OCI-LY7 (cell line): ENCODE measurements around the gene WDR83. TPM values are rescaled to one million over a fixed set of nuclear protein-coding genes. Genes with fewer than 3 reads are reported as not detected.

Experiments used
- BruUV-seq: library from RNA; stranded (reverse); fragments of 400-500 nt; replicated peaks from 2 replicates; lab custom pipeline; 2021; lab: Mats Ljungman, UMichigan
- CTCF ChIA-PET: fragments of 300-600 bp; sonication (Branson Sonifier 250); formaldehyde crosslinking; loops from one replicate; lab custom pipeline; 2022; ENCODE audit warnings: antibody characterized with exemption; ENCODE audit not compliant: unreplicated experiment; lab: Charles Lee
- POLR2A ChIA-PET: fragments of 300-600 bp; sonication (Branson Sonifier 250); formaldehyde crosslinking; loops from one replicate; lab custom pipeline; 2022; ENCODE audit warnings: antibody characterized with exemption; lab: Charles Lee
- DNase-seq: peaks from one replicate; pipeline ENCODE4 v3.0.0-alpha.2; 2015; ENCODE audit warnings: low spot score
- H2AFZ ChIP-seq: fragments of 200-600 bp; sonication (generic), shearing (Covaris generic); 2 replicates; pipeline ENCODE4 v1.6.1; 2014; ENCODE audit warnings: mild to moderate bottlenecking, antibody characterized with exemption, low read length, moderate library complexity
- H3K27ac ChIP-seq: fragments of 200-600 bp; sonication (generic); 2 replicates; pipeline ENCODE4 v1.5.1; 2014; ENCODE audit warnings: mixed run types, low read depth, mild to moderate bottlenecking, moderate library complexity, low read length, inconsistent platforms; ENCODE audit not compliant: poor library complexity, severe bottlenecking
- H3K36me3 ChIP-seq: fragments of 200-600 bp; sonication (generic); 2 replicates; pipeline ENCODE4 v1.6.1; 2014; ENCODE audit warnings: mild to moderate bottlenecking, antibody characterized with exemption, low read length, moderate library complexity, mixed read lengths; ENCODE audit not compliant: insufficient read depth
- H3K4me1 ChIP-seq: fragments of 200-600 bp; sonication (generic); 2 replicates; pipeline ENCODE4 v1.5.1; 2014; ENCODE audit warnings: mild to moderate bottlenecking, low read length; ENCODE audit not compliant: insufficient read depth, poor library complexity, severe bottlenecking
- H3K4me2 ChIP-seq: fragments of 200-600 bp; sonication (generic); 2 replicates; pipeline ENCODE4 v1.6.1; 2014; ENCODE audit warnings: mild to moderate bottlenecking, low read length
- H3K4me3 ChIP-seq: fragments of 200-600 bp; sonication (generic); 2 replicates; pipeline ENCODE4 v1.5.1; 2014; ENCODE audit warnings: mild to moderate bottlenecking, low read depth, low read length; ENCODE audit not compliant: poor library complexity, severe bottlenecking
- H3K79me2 ChIP-seq: fragments of 200-600 bp; sonication (generic); 2 replicates; pipeline ENCODE4 v1.6.1; 2016; ENCODE audit warnings: low read depth, mild to moderate bottlenecking, low read length, moderate library complexity, mixed read lengths; ENCODE audit not compliant: insufficient read depth
- H3K9me2 ChIP-seq: fragments of 200-600 bp; sonication (generic); 2 replicates; pipeline ENCODE4 v1.6.1; 2016; ENCODE audit warnings: mild to moderate bottlenecking, low read length, mixed read lengths; ENCODE audit not compliant: insufficient read depth
- H3K9me3 ChIP-seq: fragments of 200-600 bp; sonication (generic); 2 replicates; pipeline ENCODE4 v1.6.1; 2014; ENCODE audit warnings: mild to moderate bottlenecking, mixed run types, low read length, mixed read lengths
- H4K20me1 ChIP-seq: fragments of 200-600 bp; sonication (generic); 2 replicates; pipeline ENCODE4 v1.6.1; 2014; ENCODE audit warnings: mild to moderate bottlenecking, antibody characterized with exemption, low read length, moderate library complexity, mixed read lengths; ENCODE audit not compliant: insufficient read depth
- EZH2phosphoT487 ChIP-seq: fragments of 200-600 bp; sonication (generic); IDR thresholded peaks from 2 replicates; pipeline ENCODE4 v1.6.1; 2018; ENCODE audit warnings: low read depth, borderline replicate concordance, mild to moderate bottlenecking, mixed run types, antibody characterized with exemption, low read length, moderate library complexity, mixed read lengths
- intact Hi-C: fragments of 100-400 bp; cut with micrococcal nuclease; formaldehyde crosslinking; loops from one replicate; pipeline ENCODE4 v1.10.0; 2022; ENCODE audit not compliant: unreplicated experiment
- total RNA-seq, 2 experiments: library from RNA; depleted of rRNA in 1 of 2; stranded (reverse); fragments of >200 nt in 1 of 2; shearing (Covaris generic) in 1 of 2; gene quantifications; 2 replicates each; pipeline ENCODE4 v1.2.3, GENCODE V29; 2014 to 2022
- TF ChIP-seq, protein P1 (sequence below): fragments of 200-600 bp; sonication (generic); conservative IDR thresholded peaks from 2 replicates; pipeline ENCODE4 v1.5.1; 2014; ENCODE audit warnings: mild to moderate bottlenecking, antibody characterized with exemption, low read length, moderate library complexity, mixed read lengths

WDR83 gene
- total RNA-seq, 2 experiments from 2014 or later: 15.9 to 17.0 TPM

DNA sequence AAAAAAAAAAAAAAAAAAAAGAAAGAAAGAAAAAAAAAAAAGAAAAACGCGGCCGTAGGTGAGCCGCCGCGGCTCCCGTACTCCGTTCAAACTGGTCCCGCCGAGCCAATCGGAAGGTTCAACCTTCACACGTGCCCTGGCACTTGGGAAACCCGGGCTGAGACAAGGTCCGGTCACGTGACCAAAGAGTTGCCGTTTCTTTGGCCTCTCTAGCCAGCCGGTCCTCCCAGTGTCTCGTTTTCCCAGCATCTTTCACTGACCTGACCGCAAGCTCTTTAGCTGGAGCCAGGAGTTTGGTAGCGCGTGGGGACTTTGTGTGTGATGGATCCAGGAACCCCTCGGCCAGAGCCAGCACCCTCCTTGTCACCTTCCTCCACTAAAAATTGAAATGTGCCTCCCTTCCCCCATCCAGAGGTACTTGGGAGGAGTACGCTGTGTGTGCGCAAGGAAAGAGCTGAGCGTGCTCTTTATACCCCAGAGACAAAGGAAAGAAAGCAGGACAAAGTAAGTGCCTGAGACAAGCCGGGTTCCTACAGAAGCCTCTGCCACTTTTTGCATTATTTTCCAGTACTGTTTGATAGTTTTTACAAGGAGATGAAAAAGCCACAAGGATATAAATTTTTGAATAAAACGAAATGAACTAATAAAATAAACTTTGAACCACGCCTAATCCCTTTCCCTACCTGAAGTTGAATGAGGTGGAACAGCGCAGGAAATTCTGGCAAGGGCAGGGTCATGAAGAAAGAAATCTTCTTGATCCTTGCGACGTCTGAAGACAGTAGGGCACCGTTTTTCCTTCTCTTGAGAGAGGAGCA, 56.2 kb downstream of the WDR83 start:
- peak overlapping the region; percentile 31; the same call in 1 of the 2 replicates for H2AFZ ChIP-seq
- no peaks in the 10 kb centered on the region for H3K9me3 ChIP-seq
- ChIA-PET POLR2A (interaction anchor here (0.6 to 3.6 kb wide), 7 partner anchors 10 to 157 kb away, joined by 3 to 32 read pairs (median 4); partner anchors contain the start of genes GET3, MAN2B1, TRIR and WDR83), CTCF (interaction anchor here (1.1 to 1.8 kb wide), 2 partner anchors 11 to 13 kb away, joined by 4 to 14 read pairs; partner anchors contain the start of gene TRIR)
- TF ChIP-seq, protein P1, sequence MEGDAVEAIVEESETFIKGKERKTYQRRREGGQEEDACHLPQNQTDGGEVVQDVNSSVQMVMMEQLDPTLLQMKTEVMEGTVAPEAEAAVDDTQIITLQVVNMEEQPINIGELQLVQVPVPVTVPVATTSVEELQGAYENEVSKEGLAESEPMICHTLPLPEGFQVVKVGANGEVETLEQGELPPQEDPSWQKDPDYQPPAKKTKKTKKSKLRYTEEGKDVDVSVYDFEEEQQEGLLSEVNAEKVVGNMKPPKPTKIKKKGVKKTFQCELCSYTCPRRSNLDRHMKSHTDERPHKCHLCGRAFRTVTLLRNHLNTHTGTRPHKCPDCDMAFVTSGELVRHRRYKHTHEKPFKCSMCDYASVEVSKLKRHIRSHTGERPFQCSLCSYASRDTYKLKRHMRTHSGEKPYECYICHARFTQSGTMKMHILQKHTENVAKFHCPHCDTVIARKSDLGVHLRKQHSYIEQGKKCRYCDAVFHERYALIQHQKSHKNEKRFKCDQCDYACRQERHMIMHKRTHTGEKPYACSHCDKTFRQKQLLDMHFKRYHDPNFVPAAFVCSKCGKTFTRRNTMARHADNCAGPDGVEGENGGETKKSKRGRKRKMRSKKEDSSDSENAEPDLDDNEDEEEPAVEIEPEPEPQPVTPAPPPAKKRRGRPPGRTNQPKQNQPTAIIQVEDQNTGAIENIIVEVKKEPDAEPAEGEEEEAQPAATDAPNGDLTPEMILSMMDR: no peak
- TF ChIP-seq EZH2phosphoT487: no peak
- H4K20me1 ChIP-seq: peaks cover 13% of the 10 kb centered on the region; the same call in 1 of the 2 replicates
- intact Hi-C loops: loop anchor here (1.0 to 5.0 kb wide), 2 partner anchors 41 to 70 kb away; partner anchors contain the start of genes DHPS and JUNB
- H3K4me2 ChIP-seq: peak overlapping the region; percentile 97
- H3K4me1 ChIP-seq: peaks cover 26% of the 10 kb centered on the region
- peak overlapping the region; percentile 82 for H3K4me3 ChIP-seq
- H3K36me3 ChIP-seq: peaks cover 55% of the 10 kb centered on the region
- peak; percentile 100 for DNase-seq
- no peaks in the 10 kb centered on the region for H3K9me2 ChIP-seq
- H3K27ac ChIP-seq: peak overlapping the region; percentile 74
- TSS peak; percentile 99 for BruUV-seq
- H3K79me2 ChIP-seq: peaks cover 60% of the 10 kb centered on the region

GRCh38 chr19:12723381-12723640, 56.7 kb downstream of the WDR83 start:
- CTCF ChIA-PET: interaction anchor here (1.8 kb wide), 1 partner anchor 10 kb away, joined by 14 read pairs; the partner anchor contains the start of gene TRIR

More at GRCh38 chr19:12723381-12723640, 56.7 kb downstream of the WDR83 start:
- Histone ChIP-seq H3K4me1 (peaks cover 26% of the 10 kb centered on the region), H3K79me2 (peaks cover 54% of the 10 kb centered on the region), H3K27ac (peak overlapping the region; percentile 74), H3K9me2 (no peaks in the 10 kb centered on the region), H3K9me3 (no peaks in the 10 kb centered on the region), H2AFZ (peak overlapping the region; percentile 31; the same call in 1 of the 2 replicates), H4K20me1 (peaks cover 13% of the 10 kb centered on the region; the same call in 1 of the 2 replicates), H3K4me2 (peak overlapping the region; percentile 84), H3K4me3 (peak overlapping the region; percentile 82), H3K36me3 (peaks cover 55% of the 10 kb centered on the region)
- BruUV-seq: no TSS peak
- peak; percentile 38 for DNase-seq
- TF ChIP-seq, protein P1: no peak
- no peak for TF ChIP-seq EZH2phosphoT487
- POLR2A ChIA-PET: interaction anchor here (0.6 to 3.6 kb wide), 7 partner anchors 10 to 156 kb away, joined by 3 to 32 read pairs (median 4); partner anchors contain the start of genes GET3, MAN2B1, TRIR and WDR83
- intact Hi-C loops: loop anchor here (5.0 kb wide), 1 partner anchor 69 kb away; the partner anchor contains the start of gene JUNB
